IPS-18c (cell line): ENCODE measurements around the gene SAFB.

Source experiments
- H3K4me3 ChIP-seq: 2 replicates; pipeline ENCODE4 v1.7.0; 2013; ENCODE audit warnings: low read depth, mild to moderate bottlenecking, low read length, moderate library complexity; ENCODE audit not compliant: insufficient read depth
- H3K9me3 ChIP-seq: one replicate; pipeline ENCODE4 v1.6.1; 2013; ENCODE audit warnings: mild to moderate bottlenecking, low read length, moderate library complexity; ENCODE audit not compliant: control insufficient read depth, insufficient read depth

SAFB gene

DNA sequence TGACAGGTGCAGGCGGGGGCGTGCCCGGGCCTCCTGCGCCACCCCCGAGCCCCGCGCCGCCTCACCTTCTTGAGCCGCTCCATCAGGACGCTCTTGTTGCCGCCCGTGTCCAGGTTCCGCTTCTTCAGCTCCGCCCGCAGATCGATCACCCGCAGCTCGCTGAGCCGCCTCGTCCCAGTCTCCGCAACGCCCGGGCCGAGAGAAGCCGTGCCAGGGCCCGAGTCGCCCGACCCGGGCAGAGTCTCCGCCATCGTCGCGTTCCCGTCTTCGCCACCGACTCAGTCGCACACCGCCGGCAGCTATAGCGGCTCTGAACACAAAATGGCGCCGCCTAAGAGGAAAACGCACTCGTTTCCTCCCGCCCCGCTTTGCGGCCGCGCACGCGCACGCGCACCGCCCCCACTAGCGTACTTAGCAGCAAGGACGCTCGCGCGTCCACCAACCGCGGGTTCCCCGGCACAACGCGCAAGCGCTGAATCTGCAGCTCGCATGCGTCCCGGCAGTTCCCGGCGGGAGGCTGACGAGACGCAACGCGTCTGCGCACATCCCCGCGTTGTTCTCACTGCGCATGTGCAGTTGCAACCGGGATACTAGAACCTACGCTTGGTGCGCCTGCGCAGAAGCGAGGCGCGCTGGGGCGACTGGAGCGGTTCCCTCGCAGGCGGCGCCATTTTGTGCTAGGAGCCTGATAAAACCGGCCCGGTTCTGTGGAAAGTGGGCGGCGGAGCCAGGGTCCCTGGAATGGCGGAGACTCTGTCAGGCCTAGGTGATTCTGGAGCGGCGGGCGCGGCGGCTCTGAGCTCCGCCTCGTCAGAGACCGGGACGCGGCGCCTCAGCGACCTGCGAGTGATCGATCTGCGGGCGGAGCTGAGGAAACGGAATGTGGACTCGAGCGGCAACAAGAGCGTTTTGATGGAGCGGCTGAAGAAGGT is at the start of gene SAFB, which contains the start of gene SAFB2:
Gene SAFB, plus strand, starts transcription at position 619 of the 932 bp plus-strand sequence. Its CDS starts 123 bp downstream, at position 742.
Gene SAFB2, minus strand, starts transcription at position 312 of the 932 bp plus-strand sequence. Its CDS starts 61 bp downstream, at position 251.
- peaks cover 4% of the 10 kb centered on the region for H3K9me3 ChIP-seq
- H3K4me3 ChIP-seq = peak within 1 kb of the TSS; percentile 98

- H3K9me3 ChIP-seq = no peaks in the 10 kb centered on the region
- no peak overlapping the region for H3K4me3 ChIP-seq
These were observed 47.3 kb upstream of the SAFB start for GRCh38 chr19:5575590-5575989.

DNA sequence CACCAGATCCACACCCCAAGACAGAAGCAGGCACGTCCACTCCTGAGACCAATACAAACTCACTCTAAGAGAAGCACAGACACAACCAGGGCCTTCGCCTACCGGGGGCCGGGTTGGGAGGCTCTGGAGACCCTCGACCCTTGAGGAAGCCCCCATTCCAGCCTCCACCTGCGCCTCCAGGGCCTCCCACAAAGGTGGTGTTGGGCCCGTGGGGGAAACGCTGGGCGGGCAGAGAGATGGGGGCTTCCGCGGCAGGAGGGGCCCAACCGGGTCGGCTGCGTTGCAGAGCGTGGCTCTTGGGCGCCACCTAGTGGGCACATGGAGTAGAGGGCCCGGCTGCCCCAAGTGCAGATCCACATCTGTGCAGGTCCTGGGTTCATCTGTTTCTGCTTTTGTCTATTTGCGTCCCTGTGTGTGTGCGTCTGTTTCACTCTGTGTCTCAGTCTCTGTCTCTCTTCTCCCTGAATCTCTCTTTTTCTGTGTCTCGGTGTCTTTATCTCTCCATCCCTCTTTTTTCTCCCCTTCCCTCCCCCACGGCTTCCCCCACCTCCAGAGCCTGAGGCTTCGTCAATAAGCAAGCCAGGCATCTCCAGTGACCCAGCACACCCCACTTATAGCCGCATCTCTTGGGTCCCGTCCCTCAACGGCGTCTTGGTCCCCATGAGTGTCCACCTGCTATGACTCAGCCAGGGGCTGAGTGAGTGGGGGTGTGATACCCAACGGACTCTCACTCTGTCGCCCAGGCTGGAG is 44.6 kb upstream of the SAFB start:
- Histone ChIP-seq H3K9me3 (no peaks in the 10 kb centered on the region), H3K4me3 (peak overlapping the region; percentile 34; the same call in 1 of the 2 replicates)

DNA sequence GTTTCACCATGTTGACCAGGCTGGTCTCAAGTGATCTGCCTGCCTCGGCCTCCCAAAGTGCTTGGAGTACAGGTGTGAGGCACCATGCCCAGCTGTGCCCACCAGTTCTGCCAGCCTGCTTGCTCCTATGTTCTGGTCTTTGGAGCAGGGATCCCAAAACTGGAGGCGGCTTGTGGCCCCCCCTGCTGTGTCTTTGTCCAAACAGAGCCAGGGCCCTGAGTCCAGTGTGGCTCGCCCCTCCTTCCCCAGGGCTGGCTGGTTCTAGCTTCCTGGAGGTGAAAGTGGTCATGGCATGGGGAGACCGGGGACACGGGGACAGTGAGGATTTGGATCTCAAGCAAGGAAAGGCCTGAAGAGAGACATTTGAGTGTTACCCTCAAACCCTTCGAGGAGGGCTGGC is 43.6 kb upstream of the SAFB start:
- H3K4me3 ChIP-seq = no peak overlapping the region

DNA sequence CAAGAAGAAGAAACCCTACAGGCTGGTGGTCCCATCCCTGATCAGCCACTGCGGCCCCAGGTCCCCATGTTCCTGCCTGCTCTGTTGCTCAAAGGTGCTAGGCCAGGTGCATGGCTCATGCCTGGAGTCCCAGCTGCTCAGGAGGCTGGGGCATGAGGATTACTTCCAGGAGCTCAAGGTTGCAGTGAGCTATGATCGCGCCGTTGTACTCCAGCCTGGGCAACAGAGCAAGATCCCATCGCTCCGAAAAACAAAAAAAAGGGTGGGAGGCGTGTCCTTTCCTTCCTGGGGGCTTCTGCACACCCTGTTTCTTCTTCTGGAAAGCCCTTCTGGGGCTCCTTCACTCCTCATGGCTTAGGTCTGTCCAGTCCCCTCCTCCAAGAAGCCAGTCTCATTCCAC is 43.2 kb upstream of the SAFB start:
- no peaks in the 10 kb centered on the region for H3K9me3 ChIP-seq
- no peak overlapping the region for H3K4me3 ChIP-seq

More for the DNA sequence above, 43.6 kb upstream of the SAFB start:
- H3K9me3 ChIP-seq = no peaks in the 10 kb centered on the region

DNA sequence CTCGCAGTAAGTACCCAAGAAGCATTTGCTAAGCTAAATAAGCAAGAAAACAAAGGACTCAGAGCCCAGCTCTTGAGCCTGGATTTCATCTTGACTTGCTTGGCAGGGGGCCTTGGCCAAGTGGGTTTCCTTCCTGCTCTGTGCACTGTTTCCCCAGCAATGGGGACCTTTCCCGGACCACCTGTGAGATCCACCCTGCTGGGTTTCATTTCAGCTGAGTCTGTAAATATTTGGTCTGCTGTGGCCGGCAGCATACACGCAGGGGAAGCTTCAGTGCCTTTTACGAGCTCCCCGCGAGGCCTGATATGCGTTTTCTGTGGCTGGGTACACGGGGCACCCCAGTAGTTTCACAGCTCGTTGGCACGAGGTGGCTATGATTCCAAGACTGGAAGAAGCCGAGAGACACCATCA is 42.7 kb upstream of the SAFB start:
- H3K4me3 ChIP-seq = no peak overlapping the region
- no peaks in the 10 kb centered on the region for H3K9me3 ChIP-seq

GRCh38 chr19:5585461-5586299 is 37.2 kb upstream of the SAFB start:
- Histone ChIP-seq H3K9me3 (no peaks in the 10 kb centered on the region), H3K4me3 (peak overlapping the region; percentile 40; the same call in 1 of the 2 replicates)

GRCh38 chr19:5586300-5587070 is 36.4 kb upstream of the SAFB start:
- no peak overlapping the region for H3K4me3 ChIP-seq
- H3K9me3 ChIP-seq = no peaks in the 10 kb centered on the region

GRCh38 chr19:5587071-5587455 is 35.8 kb upstream of the SAFB start:
- Histone ChIP-seq H3K4me3 (no peak overlapping the region), H3K9me3 (no peaks in the 10 kb centered on the region)

- no peak overlapping the region for H3K4me3 ChIP-seq
- no peaks in the 10 kb centered on the region for H3K9me3 ChIP-seq
These were observed 35.2 kb upstream of the SAFB start for GRCh38 chr19:5587661-5588060.

DNA sequence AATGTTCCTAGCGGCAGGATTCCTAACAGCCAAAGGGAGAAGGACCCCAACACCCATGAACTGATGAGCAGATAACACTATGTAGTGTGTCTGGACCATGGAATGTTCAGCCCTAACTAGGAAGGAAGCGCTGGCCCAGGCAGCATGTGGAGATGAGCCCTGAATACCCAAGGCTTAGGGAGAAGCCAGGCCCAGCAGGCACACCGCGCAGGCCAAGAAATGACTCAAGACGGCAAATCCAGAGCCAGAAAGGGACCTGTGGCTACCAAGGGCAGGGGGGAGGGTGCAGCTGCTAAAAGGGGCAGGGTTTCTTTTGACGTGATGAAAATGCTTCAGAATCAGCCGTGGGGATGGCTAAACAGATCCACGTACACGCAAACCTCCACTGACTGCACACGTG is 34.4 kb upstream of the SAFB start:
- Histone ChIP-seq H3K4me3 (no peak overlapping the region), H3K9me3 (no peaks in the 10 kb centered on the region)

- Histone ChIP-seq H3K9me3 (no peaks in the 10 kb centered on the region), H3K4me3 (no peak overlapping the region)
These were observed 33.8 kb upstream of the SAFB start for GRCh38 chr19:5588906-5589676.

DNA sequence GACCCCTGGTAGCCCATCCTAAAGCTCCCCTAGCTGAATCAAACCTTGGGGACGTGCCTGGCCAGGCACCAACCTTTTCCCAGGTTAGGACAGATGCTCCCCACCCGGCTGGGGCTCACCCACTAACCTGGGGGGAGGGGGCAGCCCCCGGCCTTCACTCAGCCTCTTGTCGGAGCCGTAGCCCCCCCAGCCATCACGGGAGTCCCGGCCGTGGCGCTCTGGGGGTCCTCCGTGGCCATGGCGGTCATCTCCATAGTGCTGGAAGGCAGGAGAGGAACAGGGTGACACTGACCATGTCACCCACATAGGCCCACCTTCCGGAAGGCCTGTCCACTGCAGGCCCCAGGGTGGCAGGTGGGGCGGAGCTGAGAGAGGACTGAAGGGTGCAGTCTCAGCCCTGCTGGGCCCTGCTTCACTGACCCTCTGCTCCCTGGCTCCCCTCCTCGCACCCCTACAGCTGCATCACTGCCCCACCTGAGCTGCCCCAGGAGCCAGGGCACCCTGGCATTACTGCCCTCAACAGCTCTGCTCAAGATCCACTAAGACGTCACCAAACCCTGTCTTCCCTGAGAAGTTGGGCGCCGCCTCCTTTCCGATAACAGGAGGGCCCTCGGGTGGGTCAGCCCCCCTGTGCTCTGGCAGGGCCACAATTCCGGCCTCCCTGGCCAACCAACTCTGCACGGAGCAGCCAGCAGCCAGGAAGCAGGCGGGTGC is 32.6 kb upstream of the SAFB start:
- no peaks in the 10 kb centered on the region for H3K9me3 ChIP-seq
- H3K4me3 ChIP-seq = no peak overlapping the region

GRCh38 chr19:5590865-5591154 is 32.1 kb upstream of the SAFB start:
- no peaks in the 10 kb centered on the region for H3K9me3 ChIP-seq
- H3K4me3 ChIP-seq = no peak overlapping the region

DNA sequence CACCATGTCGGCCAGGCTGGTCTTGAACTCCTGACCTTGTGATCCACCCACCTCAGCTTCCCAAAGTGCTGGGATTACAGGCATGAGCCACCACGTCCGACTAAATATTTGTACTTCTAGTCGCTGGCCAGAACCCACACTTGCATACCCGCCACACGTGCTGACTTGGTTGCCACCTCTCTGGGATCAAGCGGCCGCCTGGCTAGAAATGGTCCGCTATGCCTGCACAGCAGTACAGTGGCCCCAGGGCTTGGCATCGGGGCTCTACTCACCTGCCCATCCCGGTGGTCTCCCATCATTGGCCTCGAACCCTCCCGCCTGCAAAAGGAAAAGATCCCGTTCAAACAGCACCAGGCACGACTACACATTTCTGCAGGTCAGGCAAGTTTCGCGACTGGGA is 31.4 kb upstream of the SAFB start:
- Histone ChIP-seq H3K4me3 (no peak overlapping the region), H3K9me3 (no peaks in the 10 kb centered on the region)
